Hepatocyte (in vitro differentiated cells): Measurements from ENCODE around the gene APOBEC3C.
"Not testable (repeated sequence)": the region's sequence is repeated elsewhere in the genome, so short reads cannot be mapped to it uniquely, and the experiment has no call there.

ENCODE experiments used
- CTCF ChIP-seq: fragments of 200-600 bp; sonication (generic); IDR thresholded peaks from 2 replicates; pipeline ENCODE4 v1.5.1; 2016; ENCODE audit warnings: antibody characterized with exemption, mild to moderate bottlenecking; ENCODE audit not compliant: poor library complexity
- EZH2 ChIP-seq: fragments of 200-600 bp; sonication (generic); IDR thresholded peaks from 2 replicates; pipeline ENCODE4 v1.6.1; 2016; ENCODE audit warnings: antibody characterized with exemption, mild to moderate bottlenecking, borderline replicate concordance

- TF ChIP-seq EZH2, CTCF: not testable (repeated sequence)
Observed at GRCh38 chr22:39020021-39020651, 6.1 kb downstream of the APOBEC3C start.
